Ecto neural progenitor cell (in vitro differentiated cells): ENCODE data around the gene CHD6.

Experiments
- DNase-seq: peaks from one replicate; pipeline ENCODE4 v3.0.0-alpha.2; 2018; ENCODE audit warnings: low spot score

Gene CHD6

DNA sequence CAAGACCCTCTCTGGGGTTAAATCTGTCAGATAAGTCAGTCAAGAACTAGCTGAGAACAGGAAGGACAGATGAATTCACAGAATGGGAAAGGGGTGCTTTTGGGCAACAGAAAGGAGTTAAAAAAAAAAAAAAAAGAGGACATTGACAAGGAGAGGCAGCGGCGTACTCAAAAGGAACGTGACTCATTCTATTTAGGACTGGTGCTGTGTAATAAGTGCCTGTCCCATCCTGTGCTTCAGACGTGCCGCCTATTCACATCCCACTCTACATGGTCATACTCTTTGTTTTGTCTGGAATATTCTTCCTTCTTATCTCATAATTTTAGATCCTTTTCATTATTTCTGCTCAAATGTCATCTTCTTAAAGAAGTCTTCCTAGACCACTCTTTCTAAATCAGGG, 150.5 kb downstream of the CHD6 start:
- DNase-seq = no peak

GRCh38 chr20:41467220-41467619, 151.0 kb downstream of the CHD6 start:
- no peak for DNase-seq

DNA sequence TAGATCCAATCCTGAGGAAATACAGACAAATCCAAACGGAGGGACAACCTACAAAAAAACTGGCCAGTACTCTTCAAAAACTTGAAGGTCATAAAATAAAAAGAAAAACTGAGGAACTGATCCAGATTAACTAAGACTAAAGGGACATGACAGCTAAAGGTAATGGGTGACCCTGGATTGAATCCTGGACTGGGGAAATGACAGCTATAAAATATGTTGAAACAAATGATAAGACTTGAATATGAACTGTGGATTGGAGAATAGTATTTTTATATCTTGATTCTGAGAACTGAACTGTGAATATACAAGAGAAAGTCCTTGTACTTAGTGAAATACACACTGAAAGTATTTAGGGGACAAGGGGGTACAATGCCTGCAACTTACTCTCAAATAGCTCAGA, 154.6 kb downstream of the CHD6 start:
- no peak for DNase-seq

DNA sequence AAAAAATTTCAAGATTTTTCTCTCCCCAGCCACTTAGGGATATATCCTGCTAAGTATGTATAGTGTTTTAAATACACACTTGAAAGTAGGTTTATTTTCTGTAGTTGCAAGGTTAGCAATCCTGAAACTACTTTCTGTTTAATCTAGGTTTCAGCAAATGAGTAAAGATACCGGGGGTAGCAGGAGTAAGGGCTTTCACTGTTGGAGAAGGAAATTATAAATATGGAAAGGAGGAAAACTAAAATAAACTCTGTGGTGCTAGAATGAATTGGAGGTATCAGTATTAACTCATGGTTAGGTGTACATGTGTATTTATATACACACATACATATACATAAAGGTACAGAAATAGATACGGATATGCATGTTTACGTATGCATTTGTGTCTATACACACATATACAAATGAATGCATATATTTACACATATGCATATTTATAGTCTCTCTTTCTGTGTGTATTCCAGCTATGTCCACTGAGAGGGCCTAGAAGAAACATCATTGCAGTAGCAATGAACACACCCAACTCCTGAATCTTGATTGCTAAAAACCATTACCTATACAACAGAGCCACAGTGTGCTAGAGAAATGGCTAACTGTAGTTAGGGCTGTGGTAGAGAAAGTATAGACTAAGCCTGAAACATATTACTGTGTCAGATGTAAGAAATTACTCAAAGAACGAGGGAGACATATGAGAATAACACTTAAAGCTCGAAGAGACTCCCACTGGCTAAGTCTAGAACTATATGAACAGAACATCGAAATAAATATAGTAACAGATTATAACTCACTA, 155.6 kb downstream of the CHD6 start:
- DNase-seq = no peak

DNA sequence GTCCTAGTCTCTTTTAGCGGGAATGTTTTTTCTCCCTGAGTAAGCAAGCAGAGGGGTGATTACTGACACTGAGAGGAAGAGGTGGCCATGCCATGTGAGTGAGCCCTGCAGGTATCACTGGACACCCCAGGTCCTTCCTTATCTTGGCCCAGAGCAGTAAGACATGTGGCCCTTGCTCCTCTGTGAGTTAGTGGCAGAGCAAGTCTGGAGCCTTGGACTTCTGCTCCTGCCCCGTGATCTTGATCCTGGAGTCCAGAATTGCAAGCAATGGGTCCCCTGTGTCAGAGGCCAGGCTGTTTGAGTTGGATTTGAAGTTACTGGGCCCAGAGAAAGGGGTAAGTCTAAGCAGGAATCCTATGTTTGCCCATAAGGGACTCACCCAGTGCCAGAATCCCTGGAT, 159.4 kb downstream of the CHD6 start:
- no peak for DNase-seq

GRCh38 chr20:41457173-41457857, 160.9 kb downstream of the CHD6 start:
- no peak for DNase-seq

GRCh38 chr20:41456351-41456750, 161.8 kb downstream of the CHD6 start:
- no peak for DNase-seq

DNA sequence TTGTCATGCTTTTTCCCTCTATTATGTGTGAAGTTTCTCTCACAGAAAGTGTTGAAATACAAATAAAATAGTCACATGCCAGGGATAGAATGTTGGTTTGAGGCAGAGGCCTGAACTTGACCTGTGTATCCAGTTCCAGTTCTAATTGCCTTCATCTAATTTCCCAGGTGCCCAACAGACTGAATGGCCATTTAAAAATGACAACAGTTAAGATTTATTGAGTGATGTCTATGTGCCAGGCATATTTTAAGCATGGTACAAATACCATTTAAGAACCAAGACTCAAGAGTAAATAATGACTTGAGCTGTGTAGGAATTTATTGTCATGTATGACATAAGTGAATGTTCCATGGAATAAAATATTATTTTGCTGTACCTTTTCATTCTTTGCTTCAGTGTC, 163.9 kb downstream of the CHD6 start:
- DNase-seq = no peak

GRCh38 chr20:41453010-41453950, 164.9 kb downstream of the CHD6 start:
- no peak for DNase-seq

DNA sequence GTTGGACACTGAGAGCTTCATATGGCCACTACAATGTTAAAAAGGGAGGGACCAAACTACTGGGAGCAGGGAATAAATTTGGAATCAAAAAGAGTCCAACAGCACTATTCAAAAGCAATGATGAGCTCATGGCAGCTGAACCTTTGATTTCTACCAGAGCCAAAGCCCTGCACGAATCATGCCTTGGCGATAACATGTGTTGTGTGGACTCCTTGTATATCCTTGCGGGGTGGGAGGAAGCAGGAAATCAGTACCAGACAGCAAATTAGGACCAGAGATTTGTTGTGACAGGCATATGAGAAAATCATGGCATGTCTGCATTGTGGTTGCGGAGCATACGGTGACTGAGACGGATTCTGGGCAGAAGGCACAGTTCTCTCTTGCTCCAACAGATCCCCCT, 166.0 kb downstream of the CHD6 start:
- no peak for DNase-seq

DNA sequence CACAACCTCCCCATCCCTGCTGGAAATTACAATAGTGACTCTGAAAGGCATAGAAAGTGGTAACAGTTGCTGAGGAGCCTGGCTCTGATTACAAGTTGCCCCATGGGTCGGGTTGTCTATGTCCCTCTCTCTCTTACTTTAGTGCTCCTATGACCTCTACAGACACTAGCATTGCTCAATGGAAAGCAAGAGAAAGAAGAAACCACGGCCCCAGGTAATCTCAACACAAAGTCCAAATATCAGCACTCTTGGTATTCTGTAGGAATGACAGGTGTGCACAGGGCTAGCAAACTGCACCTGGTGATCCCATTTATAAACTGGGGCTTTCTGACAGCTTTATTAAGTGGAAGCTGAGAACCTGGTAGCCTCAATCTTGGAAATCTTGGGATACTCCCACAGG, 171.2 kb downstream of the CHD6 start:
- no peak for DNase-seq

DNA sequence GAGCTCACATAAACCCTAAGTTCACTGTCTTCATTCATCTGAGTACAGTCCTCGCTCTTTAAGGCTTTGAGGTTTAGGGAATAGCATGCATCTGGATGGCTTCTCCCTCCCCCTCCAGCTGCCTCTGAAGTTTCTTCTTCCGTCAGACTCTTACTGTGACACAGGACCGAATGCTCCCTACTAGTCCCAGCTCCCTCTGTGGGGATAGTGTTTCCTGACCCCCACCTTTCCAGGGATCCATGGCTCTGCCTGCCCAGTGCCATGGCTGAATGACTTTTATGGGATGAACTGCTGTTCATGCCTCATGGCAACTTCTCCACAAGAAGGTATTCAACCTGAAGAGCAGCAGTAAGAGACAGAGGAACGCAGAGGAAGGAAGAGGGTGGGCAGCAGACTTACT, 171.7 kb downstream of the CHD6 start:
- DNase-seq = no peak

- DNase-seq = no peak
Measured at GRCh38 chr20:41444821-41445220, 173.4 kb downstream of the CHD6 start.

DNA sequence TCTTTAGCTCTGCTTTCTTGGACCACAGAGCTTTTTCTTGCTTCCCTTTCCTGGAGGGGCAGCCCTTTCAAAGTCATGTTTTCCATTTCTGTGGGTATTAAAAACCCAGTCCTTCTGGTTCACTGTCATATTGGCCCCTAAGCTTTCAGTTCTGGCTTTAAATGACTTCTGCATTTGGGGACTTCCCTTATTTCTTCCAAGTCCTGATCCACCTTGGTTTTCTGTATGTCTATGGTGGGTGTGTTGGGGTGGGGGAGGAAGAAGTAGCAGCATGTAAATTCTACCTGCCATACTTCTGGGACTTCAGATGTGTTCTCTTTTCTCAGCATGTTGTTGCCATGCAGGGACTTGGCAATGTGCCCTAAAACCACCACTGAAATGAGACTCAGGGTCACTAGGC, 174.5 kb downstream of the CHD6 start:
- DNase-seq = no peak

DNA sequence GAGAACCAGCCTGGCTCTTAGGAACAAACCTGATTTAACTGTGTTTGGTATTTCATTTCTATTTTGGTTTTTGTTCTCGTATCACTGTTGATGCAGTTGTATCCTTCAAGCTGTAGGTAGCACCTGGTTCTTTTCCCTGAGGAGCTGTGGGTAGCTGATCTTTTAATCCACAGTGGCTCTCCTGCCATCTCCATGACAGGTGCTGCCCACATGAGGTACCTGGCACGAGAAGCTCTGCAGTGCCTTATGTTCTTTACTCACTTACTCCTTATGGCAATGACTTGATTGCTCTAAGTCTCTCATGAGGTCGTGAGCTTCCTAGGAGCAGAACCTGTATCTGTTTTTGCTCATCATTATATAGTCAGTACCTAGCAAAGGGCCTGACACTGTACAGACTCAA, 177.3 kb downstream of the CHD6 start:
- no peak for DNase-seq

- no peak for DNase-seq
Measured at GRCh38 chr20:41437836-41438235, 180.3 kb downstream of the CHD6 start.

GRCh38 chr20:41436679-41437078, 181.5 kb downstream of the CHD6 start:
- DNase-seq = no peak

GRCh38 chr20:41433203-41433602, 185.0 kb downstream of the CHD6 start:
- no peak for DNase-seq

- no peak for DNase-seq
Measured at GRCh38 chr20:41432746-41433145, 185.4 kb downstream of the CHD6 start.

DNA sequence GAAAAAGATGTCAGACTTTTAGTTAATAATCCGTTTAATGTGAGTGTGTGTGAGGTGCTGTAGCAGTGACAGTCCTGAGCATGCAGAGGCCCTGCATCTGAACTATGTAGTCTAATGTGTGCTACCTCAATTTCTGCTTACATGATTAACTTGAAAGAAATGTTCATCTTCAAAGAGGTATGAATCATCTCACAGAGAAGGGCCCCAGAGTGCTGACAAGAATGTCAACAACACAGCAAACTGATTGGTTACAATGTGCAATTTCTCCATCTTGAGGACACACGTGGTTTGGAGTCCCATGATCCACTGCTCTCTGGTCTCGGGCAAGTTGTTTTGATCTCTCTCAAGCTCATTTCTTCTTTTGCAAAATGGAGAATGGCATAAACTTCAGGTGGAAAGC, 189.9 kb downstream of the CHD6 start:
- DNase-seq = no peak

DNA sequence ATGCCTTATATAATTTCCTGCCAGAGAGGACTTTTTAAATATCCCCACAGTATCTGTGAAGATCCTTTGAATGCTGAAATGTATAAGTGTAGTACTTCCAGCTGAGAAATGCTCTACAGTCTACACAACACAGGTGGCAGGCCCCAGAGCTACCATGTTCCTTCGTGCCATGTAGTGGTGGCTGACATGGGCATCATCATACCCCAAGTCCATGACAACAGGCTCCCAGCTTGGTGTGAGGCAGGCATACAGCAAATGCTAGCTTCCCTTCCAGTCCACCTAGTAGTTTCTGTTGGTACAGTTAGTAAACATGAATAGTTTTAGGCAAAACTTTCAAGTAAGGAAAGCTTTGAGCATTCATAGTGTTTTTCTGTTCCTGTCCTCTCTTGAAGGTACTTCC, 190.3 kb downstream of the CHD6 start:
- DNase-seq = no peak

GRCh38 chr20:41426976-41427375, 191.2 kb downstream of the CHD6 start:
- no peak for DNase-seq
